Activated CD4-positive, CD25-positive, alpha-beta regulatory T cell treated with anti-CD3 and anti-CD28 coated beads, Interleukin-2, amount 50 U/mL, for 24 hours (primary cell): Measurements from ENCODE around the gene WDR59.
A peak's percentile ranks its signal among the peaks of the same experiment; 100 is the strongest.
"Not testable (repeated sequence)": the region's sequence is repeated elsewhere in the genome, so short reads cannot be mapped to it uniquely, and the experiment has no call there.

Experiments used
- ATAC-seq, 2 donors: fragments of 150-1000 bp; cut with Tn5 transposase; one replicate each; pipeline ENCODE4 v1.10.0; 2021; ENCODE audit warnings: mild to moderate bottlenecking in 1 of 2, moderate library complexity in 1 of 2

Gene WDR59

GRCh38 chr16:74975591-74975990 is 9.3 kb downstream of the WDR59 start:
- no peak for ATAC-seq

GRCh38 chr16:74973304-74973703 is 11.6 kb downstream of the WDR59 start:
- no peak for ATAC-seq

- ATAC-seq: no peak
Observed at GRCh38 chr16:74954763-74955162, 30.2 kb downstream of the WDR59 start.

- ATAC-seq: no peak
Observed at GRCh38 chr16:74951681-74952080, 33.2 kb downstream of the WDR59 start.

- no peak for ATAC-seq
Observed at GRCh38 chr16:74951206-74951605, 33.7 kb downstream of the WDR59 start.

GRCh38 chr16:74950511-74950910 is 34.4 kb downstream of the WDR59 start:
- ATAC-seq: no peak

- ATAC-seq: no peak
Observed at GRCh38 chr16:74949309-74949708, 35.6 kb downstream of the WDR59 start.

- ATAC-seq: no peak
Observed at GRCh38 chr16:74944466-74944865, 40.5 kb downstream of the WDR59 start.

GRCh38 chr16:74942977-74943918 is 41.7 kb downstream of the WDR59 start:
- no peak for ATAC-seq

GRCh38 chr16:74942566-74942965 is 42.4 kb downstream of the WDR59 start:
- ATAC-seq: no peak

GRCh38 chr16:74939688-74940087 is 45.2 kb downstream of the WDR59 start:
- no peak for ATAC-seq

GRCh38 chr16:74936902-74937560 is 47.9 kb downstream of the WDR59 start:
- ATAC-seq: peak; percentile 77 to 88

- ATAC-seq: no peak
Observed at GRCh38 chr16:74931445-74931844, 53.5 kb downstream of the WDR59 start.

GRCh38 chr16:74929636-74930035 is 55.3 kb downstream of the WDR59 start:
- no peak for ATAC-seq

GRCh38 chr16:74926805-74927204 is 58.1 kb downstream of the WDR59 start:
- ATAC-seq: no peak

GRCh38 chr16:74923766-74924460 is 61.0 kb downstream of the WDR59 start:
- ATAC-seq: no peak

GRCh38 chr16:74922150-74923138 is 62.5 kb downstream of the WDR59 start:
- no peak for ATAC-seq

- no peak for ATAC-seq
Observed at GRCh38 chr16:74921051-74921450, 63.9 kb downstream of the WDR59 start.

- ATAC-seq: no peak
Observed at GRCh38 chr16:74909665-74910064, 75.3 kb downstream of the WDR59 start.

GRCh38 chr16:74908759-74909158 is 76.2 kb downstream of the WDR59 start:
- not testable (repeated sequence) for ATAC-seq

GRCh38 chr16:74903901-74904678 is 80.8 kb downstream of the WDR59 start:
- ATAC-seq: no peak
